PC-9 (cell line): ENCODE results near the gene HES4. TPM values are rescaled to one million over a fixed set of nuclear protein-coding genes. Genes with fewer than 3 reads are reported as not detected.

Source experiments
- BruUV-seq: library from RNA; stranded (reverse); fragments of 400-500 nt; replicated peaks from 2 replicates; lab custom pipeline; 2021; lab: Mats Ljungman, UMichigan
- CTCF ChIA-PET: fragments of 300-600 bp; sonication (Branson Sonifier 250); formaldehyde crosslinking; loops from one replicate; lab custom pipeline; 2022; ENCODE audit warnings: antibody characterized with exemption; lab: Charles Lee
- POLR2A ChIA-PET: fragments of 300-600 bp; sonication (Branson Sonifier 250); formaldehyde crosslinking; loops from one replicate; lab custom pipeline; 2022; ENCODE audit warnings: antibody characterized with exemption; ENCODE audit not compliant: unreplicated experiment; lab: Charles Lee
- DNase-seq, 2 experiments: peaks; one replicate each; pipeline versions ENCODE4 v3.0.0 to v3.0.0-alpha.2; 2015 to 2022; ENCODE audit warnings: mixed read lengths in 1 of 2
- H2AFZ ChIP-seq: fragments of 200-600 bp; sonication (generic); 2 replicates; pipeline ENCODE4 v1.8.1; 2017; ENCODE audit warnings: antibody characterized with exemption
- H3F3A ChIP-seq: fragments of 200-600 bp; sonication (generic); 2 replicates; pipeline ENCODE4 v1.8.1; 2017; ENCODE audit warnings: antibody characterized with exemption, mild to moderate bottlenecking, low read depth; ENCODE audit not compliant: insufficient read depth
- H3K27ac ChIP-seq: fragments of 200-600 bp; sonication (generic); 2 replicates; pipeline ENCODE4 v1.6.1; 2016; ENCODE audit warnings: mixed run types
- H3K27me3 ChIP-seq: fragments of 200-600 bp; sonication (generic); 2 replicates; pipeline ENCODE4 v1.6.1; 2016; ENCODE audit warnings: low read depth, mixed run types; ENCODE audit not compliant: insufficient read depth
- H3K36me3 ChIP-seq: fragments of 200-600 bp; sonication (generic); 2 replicates; pipeline ENCODE4 v1.6.1; 2016; ENCODE audit warnings: low read depth, mixed run types
- H3K4me1 ChIP-seq: fragments of 200-600 bp; sonication (generic); replicated peaks from 2 replicates; pipeline ENCODE4 v1.6.1; 2016; ENCODE audit warnings: mixed run types; ENCODE audit not compliant: insufficient read depth
- H3K4me2 ChIP-seq: fragments of 200-600 bp; sonication (generic); 2 replicates; pipeline ENCODE4 v1.6.1; 2017; ENCODE audit warnings: mixed run types
- H3K4me3 ChIP-seq: fragments of 200-600 bp; sonication (generic); 2 replicates; pipeline ENCODE4 v1.6.1; 2016; ENCODE audit warnings: mixed run types
- H3K79me2 ChIP-seq: fragments of 200-600 bp; sonication (generic); 2 replicates; pipeline ENCODE4 v1.6.1; 2017; ENCODE audit warnings: low read depth, mixed run types
- H3K9me2 ChIP-seq: fragments of 200-600 bp; sonication (generic); 2 replicates; pipeline ENCODE4 v1.8.1; 2017; ENCODE audit warnings: mild to moderate bottlenecking; ENCODE audit not compliant: insufficient read depth
- H3K9me3 ChIP-seq: fragments of 200-600 bp; sonication (generic); 2 replicates; pipeline ENCODE4 v1.8.1; 2016; ENCODE audit warnings: low read depth; ENCODE audit not compliant: insufficient read depth
- H4K20me1 ChIP-seq: fragments of 200-600 bp; sonication (generic); 2 replicates; pipeline ENCODE4 v1.8.1; 2017; ENCODE audit not compliant: insufficient read depth
- CTCF ChIP-seq: fragments of 200-600 bp; sonication (generic); conservative IDR thresholded peaks from 2 replicates; pipeline ENCODE4 v1.6.1; 2017; ENCODE audit warnings: mixed run types, antibody characterized with exemption, mild to moderate bottlenecking, moderate library complexity
- EZH2 ChIP-seq: fragments of 200-600 bp; sonication (generic); IDR thresholded peaks from 2 replicates; pipeline ENCODE4 v1.8.0; 2017; ENCODE audit warnings: antibody characterized with exemption, low read depth
- intact Hi-C: fragments of 100-400 bp; cut with micrococcal nuclease; formaldehyde crosslinking; loops from one replicate; pipeline ENCODE4 v1.10.0; 2022; ENCODE audit not compliant: unreplicated experiment
- total RNA-seq: library from RNA; stranded (reverse); gene quantifications from 2 replicates; pipeline ENCODE4 v1.2.3, GENCODE V29; 2021

HES4 gene
- total RNA-seq, 1 experiment from 2014 or later: 19.2 TPM

- H3K36me3 ChIP-seq: no peaks in the 10 kb centered on the region
- H3K4me1 ChIP-seq: no peaks in the 10 kb centered on the region
- H4K20me1 ChIP-seq: peaks cover 56% of the 10 kb centered on the region
- CTCF ChIA-PET: no interaction called here
- no peak overlapping the region for H3K27ac ChIP-seq
- no peak for DNase-seq
- H2AFZ ChIP-seq: no peak overlapping the region
- H3K9me3 ChIP-seq: no peaks in the 10 kb centered on the region
- TF ChIP-seq EZH2 (no peak), CTCF (no peak)
- no peak overlapping the region for H3K4me2 ChIP-seq
- H3K4me3 ChIP-seq: no peak overlapping the region
- no peaks in the 10 kb centered on the region for H3K27me3 ChIP-seq
- H3K9me2 ChIP-seq: no peaks in the 10 kb centered on the region
- no TSS peak for BruUV-seq
- intact Hi-C loops: no loop called here
- POLR2A ChIA-PET: no interaction called here
- no peaks in the 10 kb centered on the region for H3K79me2 ChIP-seq
- peaks cover 9% of the 10 kb centered on the region; the same call in 1 of the 2 replicates for H3F3A ChIP-seq
Observed at GRCh38 chr1:1038694-1039093, 38.8 kb upstream of the HES4 start.

- Histone ChIP-seq H3K9me2 (no peaks in the 10 kb centered on the region), H3K4me1 (no peaks in the 10 kb centered on the region), H3K79me2 (no peaks in the 10 kb centered on the region), H3F3A (peaks cover 9% of the 10 kb centered on the region; the same call in 1 of the 2 replicates), H3K27me3 (no peaks in the 10 kb centered on the region), H3K4me2 (no peak overlapping the region), H3K36me3 (no peaks in the 10 kb centered on the region), H2AFZ (no peak overlapping the region), H3K9me3 (no peaks in the 10 kb centered on the region), H3K27ac (no peak overlapping the region), H3K4me3 (no peak overlapping the region), H4K20me1 (peaks cover 51% of the 10 kb centered on the region)
- BruUV-seq: no TSS peak
- DNase-seq: no peak
- ChIA-PET CTCF (no interaction called here), POLR2A (no interaction called here)
- TF ChIP-seq CTCF (no peak), EZH2 (no peak)
- intact Hi-C loops: no loop called here
Observed at GRCh38 chr1:1037366-1038327, 37.8 kb upstream of the HES4 start.

GRCh38 chr1:1035291-1035943 lies 35.5 kb upstream of the HES4 start:
- H3K27me3 ChIP-seq: no peaks in the 10 kb centered on the region
- H2AFZ ChIP-seq: no peak overlapping the region
- TF ChIP-seq EZH2 (no peak), CTCF (no peak)
- H3F3A ChIP-seq: peaks cover 9% of the 10 kb centered on the region; the same call in 1 of the 2 replicates
- H3K4me1 ChIP-seq: no peaks in the 10 kb centered on the region
- BruUV-seq: no TSS peak
- no peaks in the 10 kb centered on the region for H3K36me3 ChIP-seq
- H3K4me2 ChIP-seq: no peak overlapping the region
- H3K27ac ChIP-seq: no peak overlapping the region
- H4K20me1 ChIP-seq: peaks cover 56% of the 10 kb centered on the region
- no peak for DNase-seq
- no peaks in the 10 kb centered on the region for H3K9me2 ChIP-seq
- ChIA-PET POLR2A (no interaction called here), CTCF (no interaction called here)
- intact Hi-C loops: no loop called here
- H3K79me2 ChIP-seq: no peaks in the 10 kb centered on the region
- H3K4me3 ChIP-seq: no peak overlapping the region
- no peaks in the 10 kb centered on the region for H3K9me3 ChIP-seq
